ENCODE results near the gene ZC3H7B.

GRCh38 chr22:41310336-41310735 is 9.0 kb downstream of the ZC3H7B start:
- no peak for TF ChIP-seq CTCF (IDR thresholded peaks at IDR 0.05; ENCODE audit: insufficient read depth, low read depth, low read length)
- TF ChIP-seq EZH2 (IDR thresholded peaks at IDR 0.05; ENCODE audit: insufficient read depth, low read length): no peak
